Stimulated activated CD4-positive, alpha-beta T cell treated with anti-CD3 and anti-CD28 coated beads, Interleukin-12 subunit alpha, Interleukin-12 subunit beta, amount 100 ng/mL, for 4 hours (primary cell): Measurements from ENCODE around the gene DNAI1.
A peak's percentile ranks its signal among the peaks of the same experiment; 100 is the strongest.
"Not testable (repeated sequence)": the region's sequence is repeated elsewhere in the genome, so short reads cannot be mapped to it uniquely, and the experiment has no call there.

Experiments
- DNase-seq: peaks from one replicate; pipeline ENCODE4 v3.0.0-alpha.2; 2020

The DNAI1 gene

GRCh38 chr9:34458013-34458958, at the start of gene DNAI1, which contains the start of gene FAM219A:
Gene DNAI1 (plus strand): TSS chr9:34458805. CDS start chr9:34459006, 201 bp downstream.
Gene FAM219A (minus strand): TSS chr9:34458570. CDS start chr9:34458263, 307 bp downstream.
- peak; percentile 98 for DNase-seq

DNA sequence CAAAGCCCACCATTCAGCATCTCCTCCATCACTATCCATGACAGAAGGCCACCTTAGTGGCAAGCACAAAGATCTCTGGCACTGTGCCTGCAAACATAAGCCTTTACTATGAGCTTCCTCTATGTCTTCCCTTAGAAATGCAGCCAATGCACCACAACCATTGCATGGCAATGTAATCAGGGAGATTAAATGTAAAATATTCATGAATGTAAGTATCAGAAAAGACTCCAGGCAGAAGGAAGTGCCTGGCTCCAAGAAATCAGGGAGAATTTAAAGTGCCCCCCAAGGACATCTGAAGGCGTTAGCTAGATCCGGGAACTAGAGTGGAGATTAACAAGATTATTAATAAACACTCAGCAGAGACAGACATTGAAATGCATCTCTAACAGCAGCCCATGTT, 49.5 kb upstream of the DNAI1 start:
- no peak for DNase-seq

DNA sequence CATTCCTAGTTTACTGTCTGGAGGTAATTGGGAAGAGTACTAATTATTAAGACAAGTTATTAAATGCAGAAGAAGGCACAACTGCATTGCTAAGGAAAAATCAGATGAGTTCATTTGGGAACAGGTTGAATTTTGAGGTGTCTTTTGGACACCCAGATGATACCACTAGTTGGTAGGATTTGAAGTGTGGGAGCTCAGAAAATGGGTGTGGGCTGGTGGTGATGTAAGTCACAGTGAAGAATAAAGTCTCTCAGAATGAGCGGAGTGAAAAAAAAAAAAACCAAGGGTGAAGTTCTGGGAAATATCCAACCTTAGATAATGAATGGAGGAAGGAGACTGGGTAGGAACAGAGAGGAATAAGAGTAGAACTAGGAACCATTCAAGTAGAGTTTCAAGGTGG, 46.3 kb upstream of the DNAI1 start:
- no peak for DNase-seq

- peak; percentile 17 for DNase-seq
These were observed 45.3 kb upstream of the DNAI1 start for GRCh38 chr9:34413231-34413852.

GRCh38 chr9:34417734-34418133, 40.9 kb upstream of the DNAI1 start:
- DNase-seq, result no peak

GRCh38 chr9:34419716-34420504, 38.7 kb upstream of the DNAI1 start:
- DNase-seq, result no peak

GRCh38 chr9:34426347-34427074, 32.1 kb upstream of the DNAI1 start:
- no peak for DNase-seq

DNA sequence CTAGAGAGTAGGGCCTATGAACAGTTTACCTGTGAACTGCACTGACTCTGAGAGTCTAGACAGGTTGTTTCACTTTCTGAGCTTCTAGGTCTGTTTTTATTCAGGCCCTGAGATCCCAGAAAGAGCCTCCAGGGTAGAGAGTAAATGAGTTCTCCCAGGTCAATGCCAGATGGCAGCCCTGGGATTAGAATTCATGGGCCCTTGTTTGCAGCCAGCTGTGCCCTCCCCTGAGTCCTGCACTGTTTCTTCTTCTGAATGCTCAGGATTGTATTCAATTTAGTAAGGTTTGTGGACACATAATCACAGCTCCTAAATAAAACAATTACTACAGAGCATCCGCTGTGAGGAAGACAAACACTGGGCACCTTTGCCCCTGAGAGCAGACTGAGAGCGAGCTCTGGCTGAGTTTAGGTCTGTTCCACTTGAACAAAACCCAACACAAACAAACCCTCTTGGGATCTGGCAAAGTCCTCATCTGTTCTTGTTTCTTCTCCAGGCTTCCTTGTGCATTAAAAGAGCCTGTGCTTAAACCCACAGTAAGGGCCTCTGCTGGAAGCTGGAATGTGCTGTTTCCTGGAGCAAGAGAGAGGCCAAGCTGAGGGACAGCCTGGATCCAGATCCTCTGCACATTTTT, 30.2 kb upstream of the DNAI1 start:
- no peak for DNase-seq

GRCh38 chr9:34430843-34431437, 27.7 kb upstream of the DNAI1 start:
- DNase-seq, result no peak

- DNase-seq, result no peak
These were observed 26.9 kb upstream of the DNAI1 start for GRCh38 chr9:34431667-34432066.

DNA sequence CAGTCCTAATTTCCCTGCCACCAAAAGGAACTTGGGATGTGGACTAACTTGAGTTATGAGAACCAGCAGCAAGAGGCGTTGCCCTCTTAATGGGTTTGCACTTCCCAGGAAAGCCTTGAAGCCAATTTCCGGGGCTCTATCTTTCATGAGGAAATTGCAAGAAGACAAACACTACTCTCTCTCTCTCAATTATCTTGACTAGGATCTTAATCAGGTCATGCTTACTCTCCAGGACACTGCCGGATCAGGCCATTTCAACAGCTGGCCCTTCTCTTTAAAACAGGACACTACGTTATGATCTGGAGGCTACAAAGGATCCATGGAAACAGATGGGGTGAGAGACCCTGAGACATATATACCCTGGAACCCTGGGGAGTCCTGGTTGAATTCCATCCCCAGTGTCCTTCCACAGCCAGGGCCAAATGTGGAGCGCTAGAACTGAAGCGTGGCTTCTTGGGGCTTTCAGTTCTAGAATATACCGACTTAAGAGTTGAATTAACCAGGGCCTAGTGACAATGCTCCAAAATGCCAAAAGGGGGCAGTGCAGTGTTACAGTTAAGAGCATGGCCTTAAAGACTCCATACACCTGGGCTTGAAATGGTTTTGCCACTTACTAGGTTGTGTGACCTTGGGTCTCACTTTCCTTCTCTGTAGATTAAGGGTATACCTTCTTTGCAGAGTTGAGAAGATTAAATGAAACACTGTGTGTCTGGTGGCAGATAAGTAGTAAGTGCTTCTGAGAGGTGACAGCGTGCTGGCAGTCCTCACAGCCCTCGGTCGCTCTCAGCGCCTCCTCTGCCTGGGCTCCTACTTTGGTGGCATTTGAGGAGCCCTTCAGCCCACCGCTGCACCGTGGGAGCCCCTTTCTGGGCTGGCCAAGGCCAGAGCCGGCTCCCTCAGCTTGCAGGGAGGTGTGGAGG, 21.3 kb upstream of the DNAI1 start:
- DNase-seq, result peak; percentile 55

DNA sequence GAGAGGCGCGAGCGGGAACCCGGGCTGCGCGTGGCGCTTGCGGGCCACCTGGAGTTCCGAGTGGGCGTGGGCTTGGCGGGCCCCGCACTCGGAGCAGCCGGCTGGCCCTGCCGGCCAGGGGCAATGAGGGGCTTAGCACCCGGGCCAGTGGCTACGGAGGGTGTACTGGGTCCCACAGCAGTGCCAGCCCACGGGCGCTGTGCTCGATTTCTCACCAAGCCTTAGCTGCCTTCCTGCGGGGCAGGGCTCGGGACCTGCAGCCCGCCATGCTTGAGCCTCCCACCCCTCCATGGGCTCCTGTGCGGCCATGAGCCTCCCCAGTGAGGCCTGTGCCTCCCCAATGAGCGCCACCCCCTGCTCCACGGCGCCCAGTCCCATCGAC, 20.7 kb upstream of the DNAI1 start:
- not testable (repeated sequence) for DNase-seq

GRCh38 chr9:34438465-34438864, 20.1 kb upstream of the DNAI1 start:
- not testable (repeated sequence) for DNase-seq

- DNase-seq, result no peak
These were observed 18.6 kb upstream of the DNAI1 start for GRCh38 chr9:34440017-34440416.

- DNase-seq, result no peak
These were observed 15.8 kb upstream of the DNAI1 start for GRCh38 chr9:34442770-34443169.

GRCh38 chr9:34443533-34443932, 15.1 kb upstream of the DNAI1 start:
- DNase-seq, result no peak

GRCh38 chr9:34443976-34444375, 14.6 kb upstream of the DNAI1 start:
- DNase-seq, result no peak

DNA sequence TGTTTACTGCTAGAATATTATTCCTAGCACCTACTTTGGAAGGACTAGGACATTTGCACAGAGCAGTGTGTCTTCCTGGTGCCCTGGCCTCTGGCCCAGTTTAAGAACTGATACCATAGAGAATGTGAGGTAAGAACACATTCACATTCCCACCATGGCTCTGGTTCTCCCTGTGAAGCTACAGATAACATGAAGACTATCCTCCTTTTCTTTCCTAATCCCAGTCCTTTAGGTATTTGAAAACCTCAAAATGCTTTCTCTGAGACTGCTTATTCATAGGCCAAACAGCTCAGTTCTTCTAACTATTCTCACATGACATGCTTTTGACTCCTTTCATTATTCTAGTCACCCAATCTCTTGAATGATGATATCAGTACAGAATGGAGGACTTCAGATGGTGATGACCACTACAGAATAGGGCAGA, 12.1 kb upstream of the DNAI1 start:
- DNase-seq, result no peak

GRCh38 chr9:34446951-34447350, 11.7 kb upstream of the DNAI1 start:
- no peak for DNase-seq

DNA sequence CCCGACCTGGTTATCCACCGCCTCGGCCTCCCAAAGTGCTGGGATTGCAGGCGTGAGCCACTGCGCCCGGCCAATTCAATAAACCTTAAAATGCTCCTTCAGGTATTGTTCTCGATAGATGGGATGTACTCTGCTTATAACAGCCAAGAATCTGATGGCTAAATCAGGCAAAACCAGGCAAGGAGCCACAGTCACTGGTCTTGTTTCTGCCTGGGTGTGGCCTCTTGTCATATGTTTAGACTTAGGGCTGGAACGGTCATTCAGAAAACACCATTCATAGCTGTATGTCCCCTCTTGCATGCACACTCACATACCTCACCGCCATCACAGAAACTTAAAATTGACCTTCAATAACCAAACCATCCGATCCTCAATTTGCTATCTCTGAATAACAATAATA, 8.0 kb upstream of the DNAI1 start:
- no peak for DNase-seq

GRCh38 chr9:34451135-34451534, 7.5 kb upstream of the DNAI1 start:
- no peak for DNase-seq
